T47D (cell line): ENCODE data around the gene TNS2.

Experiments
- DNase-seq, 2 experiments: peaks; one replicate each; pipeline versions ENCODE4 v3.0.0 to v3.0.0-alpha.2; 2011 to 2012; ENCODE audit warnings: low read depth in 1 of 2, low spot score in 1 of 2
- JUND ChIP-seq: IDR thresholded peaks from 2 replicates; pipeline ENCODE4 v1.6.1; 2012; ENCODE audit warnings: low read depth
- in situ Hi-C: cut with HindIII; loops from 2 replicates; pipeline ENCODE4 v1.10.0; 2016; ENCODE audit warnings: low sequenced_read_pairs, low pct_unique_long_range_greater_than_20kb

TNS2 gene

DNA sequence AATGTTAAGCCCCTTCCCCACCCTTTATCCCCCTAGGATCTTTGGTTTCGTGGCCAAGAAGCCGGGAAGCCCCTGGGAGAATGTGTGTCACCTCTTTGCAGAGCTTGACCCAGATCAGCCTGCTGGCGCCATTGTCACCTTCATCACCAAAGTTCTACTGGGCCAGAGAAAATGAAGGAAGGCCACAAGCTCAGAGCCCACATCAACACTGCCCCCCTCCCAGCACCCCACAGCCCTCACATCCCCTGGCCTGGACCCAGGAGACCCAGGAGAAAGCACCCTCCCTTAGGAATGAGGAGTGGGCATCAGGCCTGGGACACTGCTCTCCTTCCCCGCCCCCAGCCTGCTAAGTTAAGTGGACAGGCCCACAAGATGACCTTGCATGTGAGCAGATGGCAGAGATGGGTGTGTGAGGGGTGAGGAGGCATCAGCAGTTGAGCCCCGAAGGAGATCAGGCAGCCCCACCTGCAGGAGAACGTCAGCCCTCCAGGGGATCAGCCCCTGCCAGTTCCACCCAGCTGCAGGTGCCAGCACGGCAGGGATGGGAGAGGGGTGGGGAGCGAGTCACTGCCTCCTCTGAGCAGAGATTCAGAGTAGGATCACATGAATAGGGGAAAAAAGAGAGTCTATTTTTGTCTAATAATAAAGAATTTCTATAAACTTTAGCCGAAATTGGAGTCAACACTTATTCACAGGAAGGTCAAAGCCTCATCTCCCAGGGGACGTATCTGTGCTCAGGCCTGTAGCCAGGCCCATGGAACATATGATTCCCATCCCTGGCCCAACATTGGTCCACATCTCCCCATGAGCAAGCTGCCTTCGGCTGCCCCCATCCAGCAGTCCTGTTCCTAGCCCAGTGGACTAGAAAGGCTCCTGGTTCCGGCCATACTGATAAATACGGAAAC, 14.1 kb downstream of the TNS2 start:
- in situ Hi-C loops: no loop called here
- TF ChIP-seq JUND: no peak
- no peak for DNase-seq

DNA sequence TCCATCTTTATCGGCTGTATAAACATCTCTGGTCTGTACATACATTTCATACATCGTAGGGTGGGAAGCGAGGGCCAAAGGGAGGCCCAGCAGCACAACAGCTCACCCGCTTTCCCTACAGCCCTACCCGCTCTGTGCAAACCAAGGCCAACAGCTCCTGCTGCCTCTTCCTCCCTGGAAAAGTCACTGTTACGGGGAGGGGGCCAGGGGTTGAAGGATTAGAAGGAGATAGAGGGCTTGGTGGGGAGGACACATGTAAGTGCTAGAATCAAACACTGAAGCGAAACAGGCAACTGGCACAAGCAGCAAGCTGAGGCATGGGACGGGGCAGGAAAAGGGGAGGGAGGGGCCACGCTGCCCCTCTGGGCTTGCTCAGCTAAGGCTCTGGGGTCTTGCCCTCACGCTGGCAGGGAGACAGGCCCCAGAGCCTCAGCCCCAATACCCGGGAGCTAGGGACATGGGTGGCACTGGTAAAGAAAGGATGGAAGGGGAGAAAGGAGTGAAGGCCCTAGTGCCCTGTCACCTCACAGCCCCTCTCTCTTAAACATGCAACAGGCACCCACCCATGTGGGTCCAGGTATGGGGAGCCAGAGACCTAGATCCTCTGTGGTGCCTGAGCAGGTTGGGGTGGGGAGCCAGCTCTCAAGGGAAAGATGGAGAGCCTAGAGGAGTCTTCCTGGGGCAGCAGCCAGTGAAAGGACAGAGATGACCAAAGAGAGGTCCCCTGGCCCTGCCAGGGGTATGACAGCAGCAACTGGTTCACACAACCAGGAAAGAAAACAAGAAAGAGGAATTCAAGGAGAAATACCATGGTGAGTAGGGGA, 15.0 kb downstream of the TNS2 start:
- no peak for TF ChIP-seq JUND
- DNase-seq: no peak
- in situ Hi-C loops: no loop called here

DNA sequence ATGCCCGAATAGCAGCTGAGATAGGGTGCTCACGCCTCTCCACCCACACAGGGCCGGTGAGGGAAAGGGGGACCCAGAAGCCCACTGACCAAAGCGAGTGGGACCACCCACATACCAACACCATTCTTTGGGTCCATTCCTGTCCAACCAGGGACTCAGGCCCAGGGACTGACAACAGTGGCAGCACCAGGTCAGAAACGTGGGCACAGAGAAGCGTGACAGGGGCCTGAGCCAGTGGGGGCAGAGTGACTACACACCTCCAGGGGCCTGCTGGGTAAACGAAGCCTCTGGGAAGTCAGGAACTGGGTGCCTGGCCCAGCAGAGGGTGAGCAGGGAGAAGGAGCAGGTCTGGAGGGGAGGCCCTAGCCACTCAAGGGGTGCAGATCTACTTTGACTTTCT, 15.6 kb downstream of the TNS2 start:
- in situ Hi-C loops: no loop called here
- no peak for DNase-seq
- no peak for TF ChIP-seq JUND

DNA sequence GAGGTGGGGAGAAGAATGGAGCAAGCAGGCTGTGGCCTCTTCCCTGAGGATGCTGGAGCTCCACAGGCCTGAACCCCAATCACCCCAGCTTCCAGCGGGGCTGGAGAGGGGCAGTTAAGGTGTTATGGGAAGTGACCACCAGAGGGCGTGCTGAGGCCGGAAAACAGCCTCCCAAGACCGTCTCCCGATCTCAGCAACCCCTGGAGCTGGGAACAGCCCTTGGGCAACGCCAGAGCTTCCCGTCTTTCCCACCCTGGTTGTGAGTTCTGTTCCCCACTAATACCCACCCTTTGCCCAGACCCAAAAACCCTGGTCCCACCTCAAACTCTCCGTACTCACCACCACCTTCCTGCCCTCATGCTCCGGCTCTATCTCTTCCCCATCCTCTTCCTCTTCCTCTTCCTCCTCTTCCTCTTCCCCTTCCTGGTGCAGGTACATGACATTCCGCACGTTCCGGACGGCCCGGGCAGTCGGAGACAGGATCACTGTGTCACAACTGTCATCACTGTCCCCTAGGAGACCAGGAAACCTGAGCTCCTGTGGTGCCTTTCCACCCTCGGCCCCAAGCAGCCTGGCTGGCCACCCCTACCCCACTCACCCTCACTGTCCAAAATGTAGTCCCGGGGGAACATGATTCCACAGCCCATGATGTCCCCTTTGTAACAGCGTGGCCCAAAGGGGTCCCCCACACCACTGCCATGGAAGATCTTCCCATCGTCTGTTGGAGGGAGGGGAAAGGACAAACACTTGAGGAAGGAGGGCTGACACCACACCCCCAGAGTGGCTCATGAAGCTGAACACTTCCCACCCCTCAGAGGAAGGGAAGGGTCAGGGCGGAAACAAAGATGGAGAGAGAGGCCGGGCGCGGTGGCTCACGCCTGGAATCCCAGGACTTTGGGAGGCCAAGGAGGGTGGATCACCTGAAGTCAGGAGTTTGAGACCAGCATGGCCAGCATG, 16.4 kb downstream of the TNS2 start:
- DNase-seq: peak; percentile 83 to 91
- in situ Hi-C loops: no loop called here
- TF ChIP-seq JUND: no peak

- TF ChIP-seq JUND: no peak
- in situ Hi-C loops: no loop called here
- DNase-seq: no peak
These were observed 17.5 kb downstream of the TNS2 start for GRCh38 chr12:53067074-53067992.

GRCh38 chr12:53067993-53068770, 18.3 kb downstream of the TNS2 start:
- DNase-seq: no peak
- in situ Hi-C loops: no loop called here
- no peak for TF ChIP-seq JUND

GRCh38 chr12:53068811-53069585, 19.1 kb downstream of the TNS2 start:
- in situ Hi-C loops: no loop called here
- TF ChIP-seq JUND: no peak
- no peak for DNase-seq

DNA sequence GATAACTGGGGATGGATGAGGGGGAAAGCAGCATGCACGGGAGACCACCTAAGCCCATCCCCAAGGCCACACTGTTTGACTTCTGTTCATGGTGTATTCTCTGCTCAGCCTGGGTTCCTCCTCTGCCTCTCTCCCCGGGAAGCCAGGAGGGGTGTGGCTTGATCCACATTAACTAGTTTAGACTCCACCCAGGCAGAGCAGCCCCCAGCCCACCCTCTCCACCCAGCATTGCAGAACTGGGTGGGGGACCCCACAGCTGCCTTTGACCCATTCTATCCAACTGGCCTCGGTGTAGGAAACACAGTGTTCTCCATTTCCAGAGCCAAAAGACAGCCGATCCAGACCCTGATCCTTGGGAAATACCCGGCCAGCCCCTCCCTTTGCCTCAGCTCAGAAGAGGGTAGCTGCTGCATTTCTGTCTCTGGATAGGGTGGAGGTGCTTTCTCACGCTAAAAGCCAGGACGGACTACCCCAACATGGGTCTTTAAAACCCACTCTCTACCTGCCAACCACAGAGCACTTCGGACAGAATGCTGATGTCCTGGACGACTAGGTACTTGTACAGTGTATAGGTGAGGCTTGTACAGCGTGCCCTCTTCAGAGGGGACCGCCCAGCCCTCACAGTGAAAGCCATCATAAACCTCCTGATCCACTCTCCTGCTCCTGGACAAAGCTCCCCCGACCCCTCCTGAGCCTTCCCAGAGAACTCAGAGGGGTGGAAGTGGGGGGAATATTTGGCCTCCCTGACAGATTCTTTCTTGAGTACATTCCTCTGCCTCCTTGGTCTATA, 20.0 kb downstream of the TNS2 start:
- TF ChIP-seq JUND: no peak
- no peak for DNase-seq
- in situ Hi-C loops: no loop called here

DNA sequence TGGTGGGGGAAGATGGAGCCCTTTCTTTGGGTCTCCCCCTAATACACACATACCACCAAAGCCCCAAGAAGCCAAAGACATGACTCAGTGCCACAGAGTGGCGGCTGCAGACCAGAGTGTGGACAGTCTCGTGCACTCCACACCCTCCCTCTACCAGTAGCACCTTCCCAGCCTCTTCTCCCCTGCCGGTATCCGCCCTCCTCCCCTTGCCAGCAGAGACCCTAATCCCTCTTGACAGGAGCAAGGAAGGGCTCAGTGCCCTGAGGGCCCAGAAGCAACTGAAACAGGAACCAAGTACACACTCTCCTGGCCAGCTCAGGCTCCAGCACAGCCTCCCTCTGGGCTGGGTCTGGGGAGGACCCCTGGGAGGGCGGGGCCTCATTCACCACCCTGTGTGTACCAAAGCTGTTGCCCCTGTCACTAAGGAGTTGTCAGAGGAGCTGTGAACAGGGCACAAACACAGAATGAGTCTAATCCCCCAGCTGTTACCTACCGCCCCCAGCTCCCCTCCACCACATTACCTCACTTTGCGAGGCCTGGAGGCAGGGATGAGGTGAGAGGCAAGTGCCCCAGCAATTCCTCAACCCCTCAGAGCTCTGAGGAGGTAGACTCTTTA, 21.1 kb downstream of the TNS2 start:
- in situ Hi-C loops: no loop called here
- no peak for DNase-seq
- TF ChIP-seq JUND: no peak
